MCF 10A (cell line): Measurements from ENCODE around the gene IGFBP1. TPM values are rescaled to one million over a fixed set of nuclear protein-coding genes. Genes with fewer than 3 reads are reported as not detected.

ENCODE experiments used
- BruUV-seq: library from RNA; stranded (reverse); fragments of 400-500 nt; replicated peaks from 2 replicates; lab custom pipeline; 2021; lab: Mats Ljungman, UMichigan
- CTCF ChIA-PET: fragments of 300-600 bp; sonication (Branson Sonifier 250); formaldehyde crosslinking; extraction: SDS; loops from one replicate; lab custom pipeline; 2021; ENCODE audit warnings: antibody characterized with exemption, inconsistent platforms; lab: Yijun Ruan, JAX
- POLR2A ChIA-PET: fragments of 300-600, 350-650 bp; sonication (Branson Sonifier 250); formaldehyde crosslinking; extraction: SDS; loops from one replicate; lab custom pipeline; 2020; ENCODE audit warnings: antibody characterized with exemption, inconsistent platforms; lab: Yijun Ruan, JAX
- DNase-seq: peaks from one replicate; pipeline ENCODE4 v3.0.0-alpha.2; 2018; ENCODE audit not compliant: unreplicated experiment
- H3K27ac Mint-ChIP-seq: one replicate; pipeline ENCODE4 v1.8.0; 2022; ENCODE audit warnings: mild to moderate bottlenecking, low read depth, mixed read lengths; ENCODE audit not compliant: unreplicated experiment
- H3K27me3 Mint-ChIP-seq: one replicate; pipeline ENCODE4 v1.8.0; 2022; ENCODE audit warnings: mixed read lengths; ENCODE audit not compliant: insufficient read depth, unreplicated experiment
- H3K36me3 Mint-ChIP-seq: one replicate; pipeline ENCODE4 v1.8.0; 2022; ENCODE audit warnings: mild to moderate bottlenecking, moderate library complexity, mixed read lengths; ENCODE audit not compliant: insufficient read depth, unreplicated experiment
- H3K4me1 Mint-ChIP-seq: one replicate; pipeline ENCODE4 v1.8.0; 2022; ENCODE audit warnings: mixed read lengths; ENCODE audit not compliant: insufficient read depth, unreplicated experiment
- H3K4me3 Mint-ChIP-seq: one replicate; pipeline ENCODE4 v1.8.0; 2022; ENCODE audit warnings: mild to moderate bottlenecking, moderate library complexity, mixed read lengths; ENCODE audit not compliant: unreplicated experiment
- H3K9me3 Mint-ChIP-seq: one replicate; pipeline ENCODE4 v1.8.0; 2022; ENCODE audit warnings: mixed read lengths; ENCODE audit not compliant: unreplicated experiment
- CTCF ChIP-seq: fragments of 200-600 bp; IDR thresholded peaks from one replicate; pipeline ENCODE4 v1.8.0; 2022; ENCODE audit warnings: antibody characterized with exemption, mild to moderate bottlenecking; ENCODE audit not compliant: unreplicated experiment
- intact Hi-C: fragments of 100-400 bp; cut with micrococcal nuclease; formaldehyde crosslinking; loops from 2 replicates; pipeline ENCODE4 v1.14.1; 2022
- total RNA-seq: library from RNA; stranded (reverse); gene quantifications from 2 replicates; pipeline ENCODE4 v1.2.3, GENCODE V29; 2022

The IGFBP1 gene
- total RNA-seq, 1 experiment from 2014 or later, result not detected

DNA sequence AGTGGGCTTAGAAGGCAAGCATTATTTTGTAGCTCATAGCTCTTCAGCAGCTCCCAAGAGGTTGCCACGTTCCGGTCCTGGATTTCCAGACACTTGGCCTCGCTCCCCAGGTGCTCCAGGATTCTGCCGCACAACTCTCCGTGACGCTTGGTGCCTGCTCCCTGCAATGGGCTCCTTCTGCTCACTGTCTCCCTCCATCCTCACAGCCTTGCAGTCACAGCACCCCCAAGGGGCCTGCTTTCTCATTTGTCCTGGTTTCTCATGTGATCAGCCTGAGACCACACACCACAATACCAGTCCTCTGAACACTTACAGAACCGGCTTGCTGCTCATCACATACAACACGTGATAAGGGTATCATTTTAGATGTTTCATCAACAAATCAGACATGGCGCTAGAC lies 23.0 kb downstream of the IGFBP1 start:
- ChIA-PET CTCF (no interaction called here), POLR2A (no interaction called here)
- H3K4me3 Mint-ChIP-seq, result no peak overlapping the region
- TF ChIP-seq CTCF, result no peak
- no peaks in the 10 kb centered on the region for H3K9me3 Mint-ChIP-seq
- no peak overlapping the region for H3K27ac Mint-ChIP-seq
- peaks cover 5% of the 10 kb centered on the region for H3K4me1 Mint-ChIP-seq
- DNase-seq, result no peak
- BruUV-seq, result no TSS peak
- H3K36me3 Mint-ChIP-seq, result peaks cover 10% of the 10 kb centered on the region
- H3K27me3 Mint-ChIP-seq, result no peaks in the 10 kb centered on the region
- intact Hi-C loops, result no loop called here

DNA sequence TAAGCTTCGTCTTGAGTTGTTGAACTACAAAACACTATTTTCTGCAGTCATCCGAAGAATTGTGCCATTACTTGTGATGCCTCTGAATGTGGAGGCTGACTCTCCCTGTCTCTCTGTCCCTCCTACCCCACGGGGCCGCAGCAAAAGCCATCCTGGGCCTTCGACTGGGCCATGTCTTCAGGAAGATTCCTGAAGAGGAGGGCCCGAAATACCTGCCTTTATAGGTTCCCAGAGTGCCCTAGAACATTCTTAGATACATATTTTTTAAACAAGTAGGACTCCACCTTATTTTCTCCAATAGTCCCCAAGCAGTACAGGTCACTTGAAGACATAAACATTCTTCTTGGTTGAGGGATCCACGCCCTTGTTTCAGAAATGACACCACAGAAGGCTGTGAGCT lies 24.7 kb downstream of the IGFBP1 start:
- H3K4me3 Mint-ChIP-seq, result no peak overlapping the region
- POLR2A ChIA-PET, result interaction anchor here (1.5 kb wide), 1 partner anchor 437 kb away, joined by 3 read pairs; no protein-coding TSS in a partner anchor
- BruUV-seq, result no TSS peak
- no peaks in the 10 kb centered on the region for H3K27me3 Mint-ChIP-seq
- H3K36me3 Mint-ChIP-seq, result peaks cover 10% of the 10 kb centered on the region
- H3K27ac Mint-ChIP-seq, result no peak overlapping the region
- no peak for TF ChIP-seq CTCF
- no peaks in the 10 kb centered on the region for H3K9me3 Mint-ChIP-seq
- peaks cover 5% of the 10 kb centered on the region for H3K4me1 Mint-ChIP-seq
- intact Hi-C loops, result no loop called here
- no peak for DNase-seq
- CTCF ChIA-PET, result interaction anchor here (0.6 to 3.6 kb wide), 9 partner anchors 10 to 1807 kb away, joined by 3 to 21 read pairs (median 3); no protein-coding TSS in a partner anchor

GRCh38 chr7:45914911-45915310 lies 26.6 kb downstream of the IGFBP1 start:
- Mint-ChIP-seq H3K36me3 (peaks cover 10% of the 10 kb centered on the region), H3K4me1 (peaks cover 12% of the 10 kb centered on the region), H3K4me3 (no peak overlapping the region), H3K27me3 (no peaks in the 10 kb centered on the region), H3K9me3 (no peaks in the 10 kb centered on the region), H3K27ac (peak overlapping the region; percentile 81)
- ChIA-PET POLR2A (no interaction called here), CTCF (interaction anchor here (1.2 to 11.5 kb wide), 5 partner anchors 21 to 1266 kb away, joined by 3 to 191 read pairs (median 5); no protein-coding TSS in a partner anchor)
- BruUV-seq, result no TSS peak
- intact Hi-C loops, result no loop called here
- no peak for TF ChIP-seq CTCF
- DNase-seq, result no peak

- intact Hi-C loops, result no loop called here
- H3K27ac Mint-ChIP-seq, result no peak overlapping the region
Measured at GRCh38 chr7:45915606-45916005, 27.3 kb downstream of the IGFBP1 start.

More at GRCh38 chr7:45915606-45916005, 27.3 kb downstream of the IGFBP1 start:
- Mint-ChIP-seq H3K27me3 (no peaks in the 10 kb centered on the region), H3K36me3 (peaks cover 10% of the 10 kb centered on the region), H3K4me3 (no peak overlapping the region), H3K4me1 (peaks cover 18% of the 10 kb centered on the region), H3K9me3 (no peaks in the 10 kb centered on the region)
- no TSS peak for BruUV-seq
- CTCF ChIA-PET, result interaction anchor here (0.6 to 11.5 kb wide), 7 partner anchors 22 to 1266 kb away, joined by 3 to 191 read pairs (median 5); no protein-coding TSS in a partner anchor
- DNase-seq, result no peak
- POLR2A ChIA-PET, result no interaction called here
- no peak for TF ChIP-seq CTCF
